ENCODE results near the gene PI4KA.

DNA sequence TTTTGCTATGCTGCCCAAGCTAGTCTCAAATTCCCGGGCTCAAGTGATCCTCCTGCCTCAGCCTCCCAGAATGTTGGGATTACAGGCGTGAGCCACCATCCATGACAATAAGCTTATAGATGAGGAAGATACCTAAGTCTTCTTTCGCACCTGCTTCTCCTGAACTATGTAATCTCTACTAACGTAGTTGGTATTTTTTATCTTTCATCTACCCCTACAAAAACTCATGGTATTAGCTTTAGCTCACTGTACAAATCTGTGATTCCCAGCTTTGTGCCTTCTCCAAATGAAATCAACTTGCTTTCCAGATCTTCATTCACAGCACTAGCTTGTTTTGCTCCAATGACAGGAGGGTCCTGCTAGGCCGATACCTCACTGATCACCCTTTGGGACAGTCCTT, 36.4 kb downstream of the PI4KA start:
- TF ChIP-seq EP300 (conservative IDR thresholded peaks at IDR 0.05; ENCODE audit: poor library complexity, severe bottlenecking) (no peak), SMC3 (conservative IDR thresholded peaks at IDR 0.05; ENCODE audit: poor library complexity) (no peak), MXI1 (conservative IDR thresholded peaks at IDR 0.05; ENCODE audit: poor library complexity, severe bottlenecking) (no peak), POLR2AphosphoS5 (IDR thresholded peaks at IDR 0.05) (no peak)
- TF ChIP-seq, protein P1, sequence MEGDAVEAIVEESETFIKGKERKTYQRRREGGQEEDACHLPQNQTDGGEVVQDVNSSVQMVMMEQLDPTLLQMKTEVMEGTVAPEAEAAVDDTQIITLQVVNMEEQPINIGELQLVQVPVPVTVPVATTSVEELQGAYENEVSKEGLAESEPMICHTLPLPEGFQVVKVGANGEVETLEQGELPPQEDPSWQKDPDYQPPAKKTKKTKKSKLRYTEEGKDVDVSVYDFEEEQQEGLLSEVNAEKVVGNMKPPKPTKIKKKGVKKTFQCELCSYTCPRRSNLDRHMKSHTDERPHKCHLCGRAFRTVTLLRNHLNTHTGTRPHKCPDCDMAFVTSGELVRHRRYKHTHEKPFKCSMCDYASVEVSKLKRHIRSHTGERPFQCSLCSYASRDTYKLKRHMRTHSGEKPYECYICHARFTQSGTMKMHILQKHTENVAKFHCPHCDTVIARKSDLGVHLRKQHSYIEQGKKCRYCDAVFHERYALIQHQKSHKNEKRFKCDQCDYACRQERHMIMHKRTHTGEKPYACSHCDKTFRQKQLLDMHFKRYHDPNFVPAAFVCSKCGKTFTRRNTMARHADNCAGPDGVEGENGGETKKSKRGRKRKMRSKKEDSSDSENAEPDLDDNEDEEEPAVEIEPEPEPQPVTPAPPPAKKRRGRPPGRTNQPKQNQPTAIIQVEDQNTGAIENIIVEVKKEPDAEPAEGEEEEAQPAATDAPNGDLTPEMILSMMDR (IDR thresholded peaks at IDR 0.05; ENCODE audit: poor library complexity, severe bottlenecking), result no peak
- TF ChIP-seq, protein P2, sequence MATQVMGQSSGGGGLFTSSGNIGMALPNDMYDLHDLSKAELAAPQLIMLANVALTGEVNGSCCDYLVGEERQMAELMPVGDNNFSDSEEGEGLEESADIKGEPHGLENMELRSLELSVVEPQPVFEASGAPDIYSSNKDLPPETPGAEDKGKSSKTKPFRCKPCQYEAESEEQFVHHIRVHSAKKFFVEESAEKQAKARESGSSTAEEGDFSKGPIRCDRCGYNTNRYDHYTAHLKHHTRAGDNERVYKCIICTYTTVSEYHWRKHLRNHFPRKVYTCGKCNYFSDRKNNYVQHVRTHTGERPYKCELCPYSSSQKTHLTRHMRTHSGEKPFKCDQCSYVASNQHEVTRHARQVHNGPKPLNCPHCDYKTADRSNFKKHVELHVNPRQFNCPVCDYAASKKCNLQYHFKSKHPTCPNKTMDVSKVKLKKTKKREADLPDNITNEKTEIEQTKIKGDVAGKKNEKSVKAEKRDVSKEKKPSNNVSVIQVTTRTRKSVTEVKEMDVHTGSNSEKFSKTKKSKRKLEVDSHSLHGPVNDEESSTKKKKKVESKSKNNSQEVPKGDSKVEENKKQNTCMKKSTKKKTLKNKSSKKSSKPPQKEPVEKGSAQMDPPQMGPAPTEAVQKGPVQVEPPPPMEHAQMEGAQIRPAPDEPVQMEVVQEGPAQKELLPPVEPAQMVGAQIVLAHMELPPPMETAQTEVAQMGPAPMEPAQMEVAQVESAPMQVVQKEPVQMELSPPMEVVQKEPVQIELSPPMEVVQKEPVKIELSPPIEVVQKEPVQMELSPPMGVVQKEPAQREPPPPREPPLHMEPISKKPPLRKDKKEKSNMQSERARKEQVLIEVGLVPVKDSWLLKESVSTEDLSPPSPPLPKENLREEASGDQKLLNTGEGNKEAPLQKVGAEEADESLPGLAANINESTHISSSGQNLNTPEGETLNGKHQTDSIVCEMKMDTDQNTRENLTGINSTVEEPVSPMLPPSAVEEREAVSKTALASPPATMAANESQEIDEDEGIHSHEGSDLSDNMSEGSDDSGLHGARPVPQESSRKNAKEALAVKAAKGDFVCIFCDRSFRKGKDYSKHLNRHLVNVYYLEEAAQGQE (IDR thresholded peaks at IDR 0.05; ENCODE audit: borderline replicate concordance), result no peak
